Measurements from ENCODE around the gene TMEM63A.
"Not testable (repeated sequence)": the region's sequence is repeated elsewhere in the genome, so short reads cannot be mapped to it uniquely, and the experiment has no call there.

Gene TMEM63A

GRCh38 chr1:225881959-225882693, at the start of gene TMEM63A:
Gene TMEM63A, minus strand, starts transcription at chr1:225882380. Its CDS starts 4,800 bp downstream, at chr1:225877580.
- no peak for DNase-seq

GRCh38 chr1:225931270-225932136, 49.3 kb upstream of the TMEM63A start:
- no peak for DNase-seq

GRCh38 chr1:225930566-225930965, 48.4 kb upstream of the TMEM63A start:
- DNase-seq = no peak

- DNase-seq = not testable (repeated sequence)
Observed at GRCh38 chr1:225929462-225929861, 47.3 kb upstream of the TMEM63A start.

GRCh38 chr1:225928186-225929175, 46.3 kb upstream of the TMEM63A start:
- no peak for DNase-seq

- DNase-seq = no peak
Observed at GRCh38 chr1:225926551-225927113, 44.5 kb upstream of the TMEM63A start.

GRCh38 chr1:225923692-225924555, 41.7 kb upstream of the TMEM63A start, which contains the start of gene PYCR2:
Gene PYCR2, minus strand, starts transcription at chr1:225924250. Its CDS starts 140 bp downstream, at chr1:225924110.
- peak; percentile 92 for DNase-seq

GRCh38 chr1:225923381-225923691, 41.2 kb upstream of the TMEM63A start:
- DNase-seq = no peak

- no peak for DNase-seq
Observed at GRCh38 chr1:225921734-225922709, 39.8 kb upstream of the TMEM63A start.

- no peak for DNase-seq
Observed at GRCh38 chr1:225919906-225920305, 37.7 kb upstream of the TMEM63A start.

GRCh38 chr1:225918280-225918679, 36.1 kb upstream of the TMEM63A start:
- DNase-seq = no peak

GRCh38 chr1:225917536-225917935, 35.4 kb upstream of the TMEM63A start:
- no peak for DNase-seq

GRCh38 chr1:225917101-225917500, 34.9 kb upstream of the TMEM63A start:
- no peak for DNase-seq

GRCh38 chr1:225915538-225915991, 33.4 kb upstream of the TMEM63A start:
- DNase-seq = no peak

- DNase-seq = no peak
Observed at GRCh38 chr1:225914947-225915346, 32.8 kb upstream of the TMEM63A start.

GRCh38 chr1:225914391-225914790, 32.2 kb upstream of the TMEM63A start:
- no peak for DNase-seq

- no peak for DNase-seq
Observed at GRCh38 chr1:225911191-225912130, 29.3 kb upstream of the TMEM63A start.

- no peak for DNase-seq
Observed at GRCh38 chr1:225909477-225909876, 27.3 kb upstream of the TMEM63A start.

GRCh38 chr1:225908773-225909172, 26.6 kb upstream of the TMEM63A start:
- no peak for DNase-seq
